ENCODE results near the gene OR6Q1. TPM values are rescaled to one million over a fixed set of nuclear protein-coding genes. Genes with fewer than 3 reads are reported as not detected.

Gene OR6Q1
- total and polyA plus RNA-seq, 9 of the 15 experiments (the other 6 are each of a cell fraction or from before 2014, with no cell fraction given) = not detected

DNA sequence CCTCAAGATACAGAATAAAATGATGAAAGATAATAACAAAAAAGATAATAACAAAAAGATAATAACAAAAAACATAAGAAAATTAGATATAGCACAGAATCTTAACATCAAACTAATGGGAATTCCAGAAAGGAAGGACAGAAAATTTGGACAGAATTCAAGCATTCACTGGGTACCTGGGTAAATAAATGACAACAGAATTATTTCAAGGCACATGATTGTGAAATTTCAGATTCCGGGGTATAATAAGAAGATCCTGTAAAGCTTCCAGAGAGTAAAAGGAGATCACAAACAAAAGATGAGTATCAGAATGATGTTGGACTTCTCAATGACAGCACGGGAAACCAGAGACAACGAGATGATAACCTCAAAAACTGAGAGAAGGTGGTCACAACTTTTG is 49.2 kb upstream of the OR6Q1 start (continued):
- TF ChIP-seq, protein P1, sequence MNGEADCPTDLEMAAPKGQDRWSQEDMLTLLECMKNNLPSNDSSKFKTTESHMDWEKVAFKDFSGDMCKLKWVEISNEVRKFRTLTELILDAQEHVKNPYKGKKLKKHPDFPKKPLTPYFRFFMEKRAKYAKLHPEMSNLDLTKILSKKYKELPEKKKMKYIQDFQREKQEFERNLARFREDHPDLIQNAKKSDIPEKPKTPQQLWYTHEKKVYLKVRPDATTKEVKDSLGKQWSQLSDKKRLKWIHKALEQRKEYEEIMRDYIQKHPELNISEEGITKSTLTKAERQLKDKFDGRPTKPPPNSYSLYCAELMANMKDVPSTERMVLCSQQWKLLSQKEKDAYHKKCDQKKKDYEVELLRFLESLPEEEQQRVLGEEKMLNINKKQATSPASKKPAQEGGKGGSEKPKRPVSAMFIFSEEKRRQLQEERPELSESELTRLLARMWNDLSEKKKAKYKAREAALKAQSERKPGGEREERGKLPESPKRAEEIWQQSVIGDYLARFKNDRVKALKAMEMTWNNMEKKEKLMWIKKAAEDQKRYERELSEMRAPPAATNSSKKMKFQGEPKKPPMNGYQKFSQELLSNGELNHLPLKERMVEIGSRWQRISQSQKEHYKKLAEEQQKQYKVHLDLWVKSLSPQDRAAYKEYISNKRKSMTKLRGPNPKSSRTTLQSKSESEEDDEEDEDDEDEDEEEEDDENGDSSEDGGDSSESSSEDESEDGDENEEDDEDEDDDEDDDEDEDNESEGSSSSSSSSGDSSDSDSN (IDR thresholded peaks at IDR 0.05; ENCODE audit: borderline replicate concordance in 1 of 2, low read depth in 2 of 2, low read length in 2 of 2) = no peak
- TF ChIP-seq CBFA2T3 (IDR thresholded peaks at IDR 0.05) = no peak
- no peak for TF ChIP-seq PHB (CRISPR knock-in tag; IDR thresholded peaks at IDR 0.05)
- no peak for TF ChIP-seq ZNF668 (CRISPR knock-in tag; IDR thresholded peaks at IDR 0.05)
- TF ChIP-seq ZKSCAN8 (CRISPR knock-in tag; IDR thresholded peaks at IDR 0.05) = no peak
- TF ChIP-seq SMAD1 (IDR thresholded peaks at IDR 0.05; ENCODE audit: low read depth, low read length, partially characterized antibody) = no peak

DNA sequence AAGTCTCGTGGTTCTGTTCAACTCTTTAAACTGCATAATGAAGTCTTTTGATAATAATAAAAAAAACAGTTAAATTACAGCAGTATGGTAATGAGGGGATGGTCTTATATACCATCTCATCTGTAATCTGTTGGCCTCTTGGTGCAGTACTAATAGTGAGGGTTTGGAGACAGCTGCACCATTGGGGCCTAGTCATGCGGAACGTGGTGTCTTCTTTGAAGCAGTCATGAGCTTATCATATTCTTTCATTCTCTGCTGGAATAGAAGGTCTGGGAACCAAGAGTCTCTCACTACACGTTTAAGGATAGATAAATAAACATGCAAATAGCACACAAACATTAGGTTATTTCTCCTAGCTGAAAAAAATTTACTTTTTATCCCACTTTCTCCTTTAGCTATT is 48.0 kb upstream of the OR6Q1 start:
- no peak for FAIRE-seq
- intact Hi-C loops (cut with micrococcal nuclease) (no loop called here), in situ Hi-C loops (cut with MboI) (no loop called here)
- ChIA-PET CTCF (ENCODE audit: low intra/inter-chr PET ratio) (interaction anchor here (0.6 kb wide), 1 partner anchor 111 kb away, joined by 4 read pairs; no protein-coding TSS in a partner anchor), POLR2A (interaction anchor here (0.6 to 1.5 kb wide), 2 partner anchors 16 to 874 kb away, joined by 3 read pairs; no protein-coding TSS in a partner anchor)
- DNase-seq (ENCODE audit: extremely low read depth in 1 of 4, low spot score in 3 of 4) = no peak
- Histone ChIP-seq H3K9ac (ENCODE audit: insufficient read depth in 1 of 2, low read depth in 2 of 2, low read length in 2 of 2) (no peak overlapping the region), H2AFZ (ENCODE audit: low read depth, low read length) (no peak overlapping the region), H3K4me3 (no peak overlapping the region), H3K27me3 (ENCODE audit: control insufficient read depth in 2 of 2, insufficient read depth in 2 of 2, low read length in 2 of 2) (no peaks in the 10 kb centered on the region), H3K4me2 (ENCODE audit: insufficient read depth, low read length) (no peak overlapping the region), H3K27ac (ENCODE audit: extremely low read depth, low read depth, low read length) (no peak overlapping the region), H3K4me1 (replicated peaks in 1 of 2; ENCODE audit: control insufficient read depth in 2 of 2, insufficient read depth in 2 of 2, low read length in 2 of 2) (no peaks in the 10 kb centered on the region), H3K9me3 (replicated peaks; ENCODE audit: control insufficient read depth, insufficient read depth, low read depth, low read length) (no peaks in the 10 kb centered on the region), H4K20me1 (replicated peaks; ENCODE audit: control insufficient read depth, insufficient read depth, low read length) (no peaks in the 10 kb centered on the region), H3K9me1 (ENCODE audit: control insufficient read depth, insufficient read depth, low read length) (no peaks in the 10 kb centered on the region), H3K36me3 (ENCODE audit: control insufficient read depth, insufficient read depth, low read length) (no peaks in the 10 kb centered on the region), H3K79me2 (ENCODE audit: control insufficient read depth, insufficient read depth, low read length) (no peaks in the 10 kb centered on the region)
- ATAC-seq = no peak
- WGBS (ENCODE audit: insufficient coverage, low coverage, missing lambda C conversion rate) = 0% methylated on average over 4 of the region's 4 CpGs
- BruUV-seq (replicated peaks) = no TSS peak
- TF ChIP-seq, protein P2, sequence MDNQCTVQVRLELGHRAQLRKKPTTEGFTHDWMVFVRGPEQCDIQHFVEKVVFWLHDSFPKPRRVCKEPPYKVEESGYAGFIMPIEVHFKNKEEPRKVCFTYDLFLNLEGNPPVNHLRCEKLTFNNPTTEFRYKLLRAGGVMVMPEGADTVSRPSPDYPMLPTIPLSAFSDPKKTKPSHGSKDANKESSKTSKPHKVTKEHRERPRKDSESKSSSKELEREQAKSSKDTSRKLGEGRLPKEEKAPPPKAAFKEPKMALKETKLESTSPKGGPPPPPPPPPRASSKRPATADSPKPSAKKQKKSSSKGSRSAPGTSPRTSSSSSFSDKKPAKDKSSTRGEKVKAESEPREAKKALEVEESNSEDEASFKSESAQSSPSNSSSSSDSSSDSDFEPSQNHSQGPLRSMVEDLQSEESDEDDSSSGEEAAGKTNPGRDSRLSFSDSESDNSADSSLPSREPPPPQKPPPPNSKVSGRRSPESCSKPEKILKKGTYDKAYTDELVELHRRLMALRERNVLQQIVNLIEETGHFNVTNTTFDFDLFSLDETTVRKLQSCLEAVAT (IDR thresholded peaks at IDR 0.05) = no peak
- TF ChIP-seq FOS (IDR thresholded peaks at IDR 0.05; ENCODE audit: extremely low read depth, insufficient read length) = no peak
- TF ChIP-seq RAD21 (CRISPR knock-in tag; conservative IDR thresholded peaks at IDR 0.05 in 1 of 2, IDR thresholded peaks at IDR 0.05 in 1 of 2) = no peak
- no peak for TF ChIP-seq HDGF (IDR thresholded peaks at IDR 0.05)
- TF ChIP-seq PYGO2 (tag; IDR thresholded peaks at IDR 0.05) = no peak
- no peak for TF ChIP-seq ADNP (tag; IDR thresholded peaks at IDR 0.05)
- TF ChIP-seq, protein P3, sequence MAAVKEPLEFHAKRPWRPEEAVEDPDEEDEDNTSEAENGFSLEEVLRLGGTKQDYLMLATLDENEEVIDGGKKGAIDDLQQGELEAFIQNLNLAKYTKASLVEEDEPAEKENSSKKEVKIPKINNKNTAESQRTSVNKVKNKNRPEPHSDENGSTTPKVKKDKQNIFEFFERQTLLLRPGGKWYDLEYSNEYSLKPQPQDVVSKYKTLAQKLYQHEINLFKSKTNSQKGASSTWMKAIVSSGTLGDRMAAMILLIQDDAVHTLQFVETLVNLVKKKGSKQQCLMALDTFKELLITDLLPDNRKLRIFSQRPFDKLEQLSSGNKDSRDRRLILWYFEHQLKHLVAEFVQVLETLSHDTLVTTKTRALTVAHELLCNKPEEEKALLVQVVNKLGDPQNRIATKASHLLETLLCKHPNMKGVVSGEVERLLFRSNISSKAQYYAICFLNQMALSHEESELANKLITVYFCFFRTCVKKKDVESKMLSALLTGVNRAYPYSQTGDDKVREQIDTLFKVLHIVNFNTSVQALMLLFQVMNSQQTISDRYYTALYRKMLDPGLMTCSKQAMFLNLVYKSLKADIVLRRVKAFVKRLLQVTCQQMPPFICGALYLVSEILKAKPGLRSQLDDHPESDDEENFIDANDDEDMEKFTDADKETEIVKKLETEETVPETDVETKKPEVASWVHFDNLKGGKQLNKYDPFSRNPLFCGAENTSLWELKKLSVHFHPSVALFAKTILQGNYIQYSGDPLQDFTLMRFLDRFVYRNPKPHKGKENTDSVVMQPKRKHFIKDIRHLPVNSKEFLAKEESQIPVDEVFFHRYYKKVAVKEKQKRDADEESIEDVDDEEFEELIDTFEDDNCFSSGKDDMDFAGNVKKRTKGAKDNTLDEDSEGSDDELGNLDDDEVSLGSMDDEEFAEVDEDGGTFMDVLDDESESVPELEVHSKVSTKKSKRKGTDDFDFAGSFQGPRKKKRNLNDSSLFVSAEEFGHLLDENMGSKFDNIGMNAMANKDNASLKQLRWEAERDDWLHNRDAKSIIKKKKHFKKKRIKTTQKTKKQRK (IDR thresholded peaks at IDR 0.05; ENCODE audit: borderline replicate concordance, low read depth, low read length) = no peak
- TF ChIP-seq, protein P4, sequence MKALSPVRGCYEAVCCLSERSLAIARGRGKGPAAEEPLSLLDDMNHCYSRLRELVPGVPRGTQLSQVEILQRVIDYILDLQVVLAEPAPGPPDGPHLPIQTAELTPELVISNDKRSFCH (CRISPR knock-in tag; IDR thresholded peaks at IDR 0.05) = no peak
- TF ChIP-seq, protein P4 (tag; IDR thresholded peaks at IDR 0.05) = no peak

Measured in K562 (cell line).